DOHH2 (cell line): ENCODE data around the gene MYOF.

Experiments used
- H3F3A ChIP-seq: fragments of 200-600 bp; sonication (generic), shearing (Covaris generic); 2 replicates; pipeline ENCODE4 v1.6.0; 2016; ENCODE audit warnings: antibody characterized with exemption, mild to moderate bottlenecking; ENCODE audit not compliant: control insufficient read depth, insufficient read depth
- H3K27ac ChIP-seq: fragments of 200-600 bp; sonication (generic); 2 replicates; pipeline ENCODE4 v1.5.1; 2014; ENCODE audit warnings: low read depth, mild to moderate bottlenecking, low read length, moderate library complexity
- H3K27me3 ChIP-seq: fragments of 200-600 bp; sonication (generic); 2 replicates; pipeline ENCODE4 v1.6.1; 2014; ENCODE audit warnings: mild to moderate bottlenecking, low read length, mixed read lengths; ENCODE audit not compliant: control insufficient read depth
- H3K36me3 ChIP-seq: fragments of 200-600 bp; sonication (generic); 2 replicates; pipeline ENCODE4 v1.6.1; 2014; ENCODE audit warnings: mild to moderate bottlenecking, low read length, moderate library complexity, mixed read lengths; ENCODE audit not compliant: control insufficient read depth
- H3K4me1 ChIP-seq: fragments of 200-600 bp; sonication (generic); 2 replicates; pipeline ENCODE4 v1.6.1; 2014; ENCODE audit warnings: mild to moderate bottlenecking, low read length, mixed read lengths; ENCODE audit not compliant: control insufficient read depth
- H3K4me2 ChIP-seq: fragments of 200-600 bp; sonication (generic); 2 replicates; pipeline ENCODE4 v1.6.0; 2014; ENCODE audit warnings: mild to moderate bottlenecking, low read length, moderate library complexity
- H3K4me3 ChIP-seq: fragments of 200-600 bp; sonication (generic); 2 replicates; pipeline ENCODE4 v1.5.1; 2014; ENCODE audit warnings: mild to moderate bottlenecking, low read length, mixed read lengths
- H3K79me2 ChIP-seq: fragments of 200-600 bp; sonication (generic); 2 replicates; pipeline ENCODE4 v1.6.1; 2014; ENCODE audit warnings: mild to moderate bottlenecking, low read length, mixed read lengths; ENCODE audit not compliant: control insufficient read depth
- H3K9me2 ChIP-seq: fragments of 200-600 bp; sonication (generic); replicated peaks from 2 replicates; pipeline ENCODE4 v1.6.1; 2014; ENCODE audit warnings: mild to moderate bottlenecking, low read length, mixed read lengths; ENCODE audit not compliant: control insufficient read depth
- H3K9me3 ChIP-seq: fragments of 200-600 bp; sonication (generic); 2 replicates; pipeline ENCODE4 v1.6.1; 2014; ENCODE audit warnings: antibody characterized with exemption, low read length, mixed read lengths; ENCODE audit not compliant: control insufficient read depth, insufficient read depth
- H4K20me1 ChIP-seq: fragments of 200-600 bp; sonication (generic); 2 replicates; pipeline ENCODE4 v1.6.0; 2014; ENCODE audit warnings: low read depth, mild to moderate bottlenecking, antibody characterized with exemption, low read length, moderate library complexity; ENCODE audit not compliant: control insufficient read depth, insufficient read depth
- CTCF ChIP-seq: fragments of 200-600 bp; sonication (generic); IDR thresholded peaks from one replicate; pipeline ENCODE4 v1.5.1; 2014; ENCODE audit warnings: antibody characterized with exemption, mild to moderate bottlenecking, low read depth, low read length; ENCODE audit not compliant: poor library complexity, severe bottlenecking
- EZH2phosphoT487 ChIP-seq: fragments of 200-600 bp; sonication (generic); IDR thresholded peaks from 2 replicates; pipeline ENCODE4 v1.6.1; 2017; ENCODE audit warnings: borderline replicate concordance, mild to moderate bottlenecking, antibody characterized with exemption, low read length, moderate library complexity, mixed read lengths

MYOF gene

DNA sequence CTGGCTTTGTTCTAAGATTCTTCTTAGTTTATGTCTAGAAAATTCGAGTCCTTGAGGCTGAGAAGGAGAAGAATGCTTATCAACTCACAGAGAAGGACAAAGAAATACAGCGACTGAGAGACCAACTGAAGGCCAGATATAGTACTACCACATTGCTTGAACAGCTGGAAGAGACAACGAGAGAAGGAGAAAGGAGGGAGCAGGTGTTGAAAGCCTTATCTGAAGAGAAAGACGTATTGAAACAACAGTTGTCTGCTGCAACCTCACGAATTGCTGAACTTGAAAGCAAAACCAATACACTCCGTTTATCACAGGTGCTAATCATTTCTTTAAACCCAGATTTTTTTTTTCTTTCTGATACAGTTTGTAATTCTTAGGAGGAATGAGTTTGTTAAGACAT is 20.9 kb upstream of the MYOF start:
- 0 out of 2 replicates have a peak, but pooled peaks cover 7% of the 10 kb centered on the region for H3F3A ChIP-seq
- H3K4me1 ChIP-seq, result peaks cover 13% of the 10 kb centered on the region
- H3K27ac ChIP-seq, result no peak overlapping the region
- no peak overlapping the region for H3K4me3 ChIP-seq
- no peaks in the 10 kb centered on the region for H4K20me1 ChIP-seq
- no peak overlapping the region for H3K4me2 ChIP-seq
- H3K79me2 ChIP-seq, result peaks cover 43% of the 10 kb centered on the region
- TF ChIP-seq EZH2phosphoT487, result no peak
- TF ChIP-seq CTCF, result no peak
- H3K9me2 ChIP-seq, result no peaks in the 10 kb centered on the region
- H3K27me3 ChIP-seq, result no peaks in the 10 kb centered on the region
- no peaks in the 10 kb centered on the region for H3K9me3 ChIP-seq
- peaks cover 78% of the 10 kb centered on the region for H3K36me3 ChIP-seq

DNA sequence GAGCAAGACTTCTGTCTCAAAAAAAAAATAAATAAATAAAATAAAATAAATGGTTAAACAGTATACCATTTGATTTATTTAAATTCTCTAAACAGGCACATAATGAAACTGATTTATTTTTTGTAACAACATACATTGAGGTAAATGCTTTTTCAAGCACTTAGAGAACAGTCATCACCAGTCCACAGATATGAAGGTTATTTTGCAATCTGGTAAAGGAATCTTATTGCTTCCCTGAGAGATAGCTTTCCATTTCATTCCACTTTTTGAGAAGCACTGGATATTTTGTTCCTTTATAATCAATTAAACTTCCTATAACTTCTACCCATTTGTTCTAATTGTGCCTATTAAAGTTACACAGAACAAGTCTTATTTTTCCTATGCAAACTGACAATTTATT is 19.5 kb upstream of the MYOF start:
- Histone ChIP-seq H3K79me2 (peaks cover 57% of the 10 kb centered on the region), H3K4me3 (no peak overlapping the region), H3K27ac (no peak overlapping the region), H3F3A (0 out of 2 replicates have a peak, but pooled peaks cover 7% of the 10 kb centered on the region), H3K9me3 (no peaks in the 10 kb centered on the region), H3K36me3 (peaks cover 67% of the 10 kb centered on the region), H3K9me2 (no peaks in the 10 kb centered on the region), H4K20me1 (no peaks in the 10 kb centered on the region), H3K4me1 (peaks cover 20% of the 10 kb centered on the region), H3K4me2 (no peak overlapping the region), H3K27me3 (no peaks in the 10 kb centered on the region)
- TF ChIP-seq EZH2phosphoT487 (no peak), CTCF (no peak)

DNA sequence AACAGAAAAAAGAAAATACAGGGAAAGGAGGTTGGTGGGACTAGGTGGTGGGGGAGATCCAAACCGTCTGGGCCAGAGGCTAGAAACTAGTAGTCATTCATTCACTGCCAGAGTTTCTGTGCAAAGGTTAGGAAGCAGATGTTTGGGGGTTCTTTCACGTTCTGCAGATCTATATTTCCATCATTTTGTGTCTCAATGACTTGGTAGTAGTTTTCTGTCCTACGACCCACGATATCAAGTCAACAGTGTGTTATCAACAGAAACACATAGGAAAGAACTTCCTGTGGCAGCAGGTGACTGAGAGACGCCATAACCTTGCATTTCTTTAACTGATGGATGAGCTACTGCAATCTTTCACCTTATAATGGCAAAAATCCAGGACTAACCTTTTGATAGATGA is 16.0 kb upstream of the MYOF start:
- peaks cover 25% of the 10 kb centered on the region for H3K4me1 ChIP-seq
- no peaks in the 10 kb centered on the region for H3K9me2 ChIP-seq
- H3K4me3 ChIP-seq, result peak overlapping the region; percentile 80
- H3K79me2 ChIP-seq, result peaks cover 58% of the 10 kb centered on the region
- peaks cover 43% of the 10 kb centered on the region for H3K36me3 ChIP-seq
- H3K27ac ChIP-seq, result no peak overlapping the region
- H3K9me3 ChIP-seq, result no peaks in the 10 kb centered on the region
- TF ChIP-seq CTCF (no peak), EZH2phosphoT487 (no peak)
- no peaks in the 10 kb centered on the region for H3K27me3 ChIP-seq
- 0 out of 2 replicates have a peak, but pooled peaks cover 7% of the 10 kb centered on the region for H3F3A ChIP-seq
- peak overlapping the region; percentile 62 for H3K4me2 ChIP-seq
- H4K20me1 ChIP-seq, result no peaks in the 10 kb centered on the region
